HEK293 (cell line): ENCODE measurements around the gene BLM.

ENCODE experiments used
- CTCF ChIA-PET: fragments of 350-600 bp; formaldehyde crosslinking; extraction: SDS; loops from one replicate; lab custom pipeline; 2021; ENCODE audit warnings: antibody characterized with exemption; lab: Yijun Ruan, JAX
- POLR2A ChIA-PET: fragments of 300-600 bp; formaldehyde crosslinking; extraction: SDS; loops from one replicate; lab custom pipeline; 2020; ENCODE audit warnings: antibody characterized with exemption, inconsistent platforms; lab: Yijun Ruan, JAX
- H3K27ac ChIP-seq: fragments of 200-500 bp; sonication (Bioruptor generic); 2 replicates; pipeline ENCODE4 v1.5.1; 2014; ENCODE audit warnings: low read depth, low read length, control low read depth, inconsistent platforms; ENCODE audit errors: extremely low read depth
- H3K36me3 ChIP-seq, 2 experiments: fragments of 200-500 bp in 1 of 2; sonication (Bioruptor generic) in 1 of 2; 1 replicate in 1 of 2; 2 replicates in 1 of 2; pipeline ENCODE4 v1.5.1; 2014 to 2017; ENCODE audit warnings: inconsistent platforms in 2 of 2, low read length in 2 of 2; ENCODE audit not compliant: control insufficient read depth in 2 of 2, insufficient read depth in 1 of 2
- H3K4me1 ChIP-seq: fragments of 200-500 bp; sonication (Bioruptor generic); 2 replicates; pipeline ENCODE4 v1.5.1; 2014; ENCODE audit warnings: mild to moderate bottlenecking, low read length, inconsistent platforms; ENCODE audit not compliant: control insufficient read depth, insufficient read depth
- H3K4me3 ChIP-seq: 2 replicates; pipeline ENCODE4 v1.5.1; 2011; ENCODE audit warnings: low read depth, mild to moderate bottlenecking, control low read depth, low read length, moderate library complexity
- H3K9me3 ChIP-seq: fragments of 200-500 bp; sonication (Bioruptor generic); 2 replicates; pipeline ENCODE4 v1.5.1; 2014; ENCODE audit warnings: low read depth, low read length, inconsistent platforms; ENCODE audit not compliant: control insufficient read depth, insufficient read depth
- MYNN ChIP-seq: fragments of 450-650 bp; formaldehyde crosslinking; IDR thresholded peaks from 2 replicates; pipeline ENCODE4 v1.5.1; 2016; ENCODE audit warnings: missing biosample characterization, missing genetic modification characterization, borderline replicate concordance
- PRDM10 ChIP-seq: fragments of 450-650 bp; formaldehyde crosslinking; IDR thresholded peaks from 2 replicates; pipeline ENCODE4 v1.5.1; 2016; ENCODE audit warnings: missing biosample characterization, missing genetic modification characterization
- PRDM2 ChIP-seq: fragments of 450-650 bp; formaldehyde crosslinking; IDR thresholded peaks from 2 replicates; pipeline ENCODE4 v1.5.1; 2016; ENCODE audit warnings: missing biosample characterization, missing genetic modification characterization, borderline replicate concordance
- REPIN1 ChIP-seq: fragments of 450-650 bp; formaldehyde crosslinking; IDR thresholded peaks from 2 replicates; pipeline ENCODE4 v1.5.1; 2017; ENCODE audit warnings: missing biosample characterization, missing genetic modification characterization, low read depth
- SCRT2 ChIP-seq: fragments of 450-650 bp; formaldehyde crosslinking; IDR thresholded peaks from 2 replicates; pipeline ENCODE4 v1.5.1; 2016; ENCODE audit warnings: missing biosample characterization, missing genetic modification characterization
- ZNF341 ChIP-seq: fragments of 450-650 bp; formaldehyde crosslinking; IDR thresholded peaks from 2 replicates; pipeline ENCODE4; 2016; ENCODE audit warnings: low read depth, missing biosample characterization, missing genetic modification characterization
- ZNF398 ChIP-seq: fragments of 450-650 bp; formaldehyde crosslinking; IDR thresholded peaks from 2 replicates; pipeline ENCODE4 v1.5.1; 2017; ENCODE audit warnings: missing biosample characterization, missing genetic modification characterization
- ZNF488 ChIP-seq: fragments of 450-650 bp; formaldehyde crosslinking; IDR thresholded peaks from 2 replicates; pipeline ENCODE4 v1.5.1; 2016; ENCODE audit warnings: missing biosample characterization, missing genetic modification characterization
- ZNF555 ChIP-seq: fragments of 450-650 bp; formaldehyde crosslinking; conservative IDR thresholded peaks from 2 replicates; pipeline ENCODE4 v1.5.1; 2017; ENCODE audit warnings: missing biosample characterization, mild to moderate bottlenecking, missing genetic modification characterization, inconsistent platforms
- ZNF629 ChIP-seq: fragments of 450-650 bp; formaldehyde crosslinking; IDR thresholded peaks from 2 replicates; pipeline ENCODE4 v1.5.1; 2017; ENCODE audit warnings: missing biosample characterization, missing genetic modification characterization
- ZNF664 ChIP-seq: fragments of 450-650 bp; formaldehyde crosslinking; IDR thresholded peaks from 2 replicates; pipeline ENCODE4 v1.5.1; 2016; ENCODE audit warnings: missing biosample characterization, missing genetic modification characterization
- ZNF830 ChIP-seq: fragments of 450-650 bp; IDR thresholded peaks from 2 replicates; pipeline ENCODE4 v1.5.0; 2018; ENCODE audit warnings: missing biosample characterization, missing genetic modification characterization, low read depth, mild to moderate bottlenecking, moderate library complexity

The BLM gene

GRCh38 chr15:90860450-90860849 is 143.3 kb downstream of the BLM start:
- H3K9me3 ChIP-seq = no peaks in the 10 kb centered on the region
- H3K27ac ChIP-seq = no peak overlapping the region
- no peaks in the 10 kb centered on the region for H3K36me3 ChIP-seq
- no peak overlapping the region for H3K4me3 ChIP-seq
- no peak for TF ChIP-seq ZNF341
- no peak for TF ChIP-seq MYNN
- TF ChIP-seq ZNF629 (tag by site-specific recombination) = no peak
- no peak for TF ChIP-seq ZNF830 (tag by site-specific recombination)
- no peak for TF ChIP-seq REPIN1 (tag by site-specific recombination)
- TF ChIP-seq ZNF555 = no peak
- no peak for TF ChIP-seq PRDM10 (tag by site-specific recombination)
- no peak for TF ChIP-seq SCRT2
- no peak for TF ChIP-seq ZNF398 (tag by site-specific recombination)
- TF ChIP-seq ZNF488 (tag by site-specific recombination) = no peak
- no peak for TF ChIP-seq PRDM2 (tag by site-specific recombination)
- TF ChIP-seq ZNF664 (tag by site-specific recombination) = no peak
- CTCF ChIA-PET = interaction anchor here (0.6 to 0.7 kb wide), 2 partner anchors 25 to 273 kb away, joined by 3 read pairs; no protein-coding TSS in a partner anchor
- H3K4me1 ChIP-seq = peaks cover 12% of the 10 kb centered on the region
- POLR2A ChIA-PET = interaction anchor here (1.1 kb wide), 1 partner anchor 10 kb away, joined by 5 read pairs; no protein-coding TSS in a partner anchor
